Uterus (tissue), 4 donors: ENCODE measurements around the gene HEATR5A. TPM values are rescaled to one million over a fixed set of nuclear protein-coding genes. Genes with fewer than 3 reads are reported as not detected.

ENCODE experiments used
- DNase-seq, 2 donors: peaks; one replicate each; pipeline ENCODE4 v3.0.0-alpha.2; 2019 to 2020
- H3K27ac ChIP-seq, 2 donors: fragments of 200-600 bp; sonication (generic); 1 replicate in 1 of 2; 2 replicates in 1 of 2; pipeline ENCODE4 v1.5.1; 2016 to 2018
- H3K27me3 ChIP-seq, 2 donors: fragments of 200-600 bp; sonication (generic); one replicate each; pipeline ENCODE4 v1.5.1; 2018 to 2019; ENCODE audit warnings: control low read depth in 1 of 2
- H3K36me3 ChIP-seq, 2 donors: fragments of 200-600 bp; sonication (generic); one replicate each; pipeline ENCODE4 v1.5.1; 2019; ENCODE audit warnings: control low read depth in 1 of 2
- H3K4me1 ChIP-seq, 2 donors: fragments of 200-600 bp; sonication (generic); one replicate each; pipeline ENCODE4 v1.5.1; 2018 to 2019; ENCODE audit warnings: control low read depth in 1 of 2
- H3K4me3 ChIP-seq, 2 donors: fragments of 200-600 bp; sonication (generic); 1 replicate in 1 of 2; 2 replicates in 1 of 2; pipeline ENCODE4 v1.5.1; 2018 to 2019; ENCODE audit warnings: mild to moderate bottlenecking in 1 of 2
- H3K9me3 ChIP-seq, 2 donors: fragments of 200-600 bp; sonication (generic); one replicate each; pipeline ENCODE4 v1.5.1; 2019; ENCODE audit warnings: control low read depth in 1 of 2
- POLR2A ChIP-seq, 2 donors: fragments of 450-650 bp; IDR thresholded peaks; one replicate each; pipeline ENCODE4 v1.6.1; 2016; ENCODE audit warnings: antibody characterized with exemption in 2 of 2, mild to moderate bottlenecking in 1 of 2, moderate library complexity in 1 of 2
- intact Hi-C: fragments of 100-400 bp; cut with DNase I; formaldehyde crosslinking; loops from one replicate; pipeline ENCODE4 v1.15.1; 2023; ENCODE audit warnings: low total_unique reads
- total RNA-seq, 4 donors: library from RNA; depleted of rRNA in 3 of 4; stranded (reverse); fragments of >200 nt in 3 of 4; gene quantifications; one replicate each; pipeline versions ENCODE4 v1.1.0 to v1.2.4, GENCODE V29; 2014 to 2023
- TF ChIP-seq, protein P1 (sequence below), 4 experiments: fragments of 200-600 bp in 2 of 4; fragments of 450-650 bp in 2 of 4; sonication (generic) in 2 of 4; IDR thresholded peaks; one replicate each; pipeline ENCODE4 v1.5.1; 2016 to 2019; ENCODE audit warnings: antibody characterized with exemption in 4 of 4, mild to moderate bottlenecking in 2 of 4, moderate library complexity in 1 of 4
- donor health status: DM: yes; HTN: yes; CAD: no.

Gene HEATR5A
- total RNA-seq, 4 donors from 2014 or later: 14.6 to 56.8 (median 38.8) TPM

- Histone ChIP-seq H3K9me3 (no peaks in the 10 kb centered on the region), H3K4me3 (no peak overlapping the region), H3K4me1 (no peaks in the 10 kb centered on the region), H3K27ac (no peak overlapping the region), H3K36me3 (no peaks in the 10 kb centered on the region), H3K27me3 (no peaks in the 10 kb centered on the region)
- intact Hi-C loops: no loop called here
- DNase-seq: no peak
- no peak for TF ChIP-seq POLR2A (IDR thresholded peaks at IDR 0.05)
- TF ChIP-seq, protein P1, sequence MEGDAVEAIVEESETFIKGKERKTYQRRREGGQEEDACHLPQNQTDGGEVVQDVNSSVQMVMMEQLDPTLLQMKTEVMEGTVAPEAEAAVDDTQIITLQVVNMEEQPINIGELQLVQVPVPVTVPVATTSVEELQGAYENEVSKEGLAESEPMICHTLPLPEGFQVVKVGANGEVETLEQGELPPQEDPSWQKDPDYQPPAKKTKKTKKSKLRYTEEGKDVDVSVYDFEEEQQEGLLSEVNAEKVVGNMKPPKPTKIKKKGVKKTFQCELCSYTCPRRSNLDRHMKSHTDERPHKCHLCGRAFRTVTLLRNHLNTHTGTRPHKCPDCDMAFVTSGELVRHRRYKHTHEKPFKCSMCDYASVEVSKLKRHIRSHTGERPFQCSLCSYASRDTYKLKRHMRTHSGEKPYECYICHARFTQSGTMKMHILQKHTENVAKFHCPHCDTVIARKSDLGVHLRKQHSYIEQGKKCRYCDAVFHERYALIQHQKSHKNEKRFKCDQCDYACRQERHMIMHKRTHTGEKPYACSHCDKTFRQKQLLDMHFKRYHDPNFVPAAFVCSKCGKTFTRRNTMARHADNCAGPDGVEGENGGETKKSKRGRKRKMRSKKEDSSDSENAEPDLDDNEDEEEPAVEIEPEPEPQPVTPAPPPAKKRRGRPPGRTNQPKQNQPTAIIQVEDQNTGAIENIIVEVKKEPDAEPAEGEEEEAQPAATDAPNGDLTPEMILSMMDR (IDR thresholded peaks at IDR 0.05): no peak
Measured at GRCh38 chr14:31414190-31414833, 6.0 kb downstream of the HEATR5A start.

GRCh38 chr14:31411218-31411727 lies 9.1 kb downstream of the HEATR5A start:
- no peaks in the 10 kb centered on the region for H3K27me3 ChIP-seq
- no peaks in the 10 kb centered on the region for H3K36me3 ChIP-seq
- no peak overlapping the region for H3K4me3 ChIP-seq
- TF ChIP-seq, protein P1 (IDR thresholded peaks at IDR 0.05): no peak
- no peak for TF ChIP-seq POLR2A (IDR thresholded peaks at IDR 0.05)
- no peak overlapping the region for H3K27ac ChIP-seq
- no peak for DNase-seq
- no peaks in the 10 kb centered on the region for H3K4me1 ChIP-seq
- intact Hi-C loops: no loop called here
- no peaks in the 10 kb centered on the region for H3K9me3 ChIP-seq

DNA sequence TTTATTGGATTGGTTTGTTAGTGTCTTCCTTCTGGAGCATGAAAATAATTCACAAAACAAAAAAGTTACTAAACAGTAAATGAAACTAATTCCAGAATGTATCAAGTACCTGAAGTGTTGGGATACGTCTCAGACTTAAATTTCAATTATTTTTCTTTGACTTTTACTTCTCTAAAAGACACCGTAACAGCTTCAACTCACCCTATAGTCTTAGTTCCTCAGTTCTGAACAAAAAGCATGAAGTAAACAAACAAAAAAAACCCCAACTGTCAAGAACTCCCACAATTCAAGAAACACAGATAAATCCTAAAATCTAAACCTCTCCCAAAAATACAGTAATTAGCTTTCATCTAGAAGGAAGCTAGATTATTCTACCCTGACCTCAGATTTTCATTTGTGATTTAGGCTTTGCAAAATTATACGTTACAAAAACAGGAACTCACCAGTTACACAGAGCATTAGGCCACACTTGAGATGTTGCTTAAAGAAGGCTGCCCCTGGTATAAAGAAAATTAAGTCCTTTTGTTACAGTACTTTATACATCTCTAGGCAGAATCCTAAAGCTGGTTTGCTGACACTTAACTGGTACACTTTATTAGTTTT lies 10.2 kb downstream of the HEATR5A start:
- no peak overlapping the region for H3K27ac ChIP-seq
- H3K4me1 ChIP-seq: no peaks in the 10 kb centered on the region
- no peaks in the 10 kb centered on the region for H3K36me3 ChIP-seq
- no peaks in the 10 kb centered on the region for H3K9me3 ChIP-seq
- H3K27me3 ChIP-seq: no peaks in the 10 kb centered on the region
- H3K4me3 ChIP-seq: no peak overlapping the region
- DNase-seq: no peak
- intact Hi-C loops: no loop called here
- no peak for TF ChIP-seq POLR2A (IDR thresholded peaks at IDR 0.05)
- TF ChIP-seq, protein P1 (IDR thresholded peaks at IDR 0.05): no peak

DNA sequence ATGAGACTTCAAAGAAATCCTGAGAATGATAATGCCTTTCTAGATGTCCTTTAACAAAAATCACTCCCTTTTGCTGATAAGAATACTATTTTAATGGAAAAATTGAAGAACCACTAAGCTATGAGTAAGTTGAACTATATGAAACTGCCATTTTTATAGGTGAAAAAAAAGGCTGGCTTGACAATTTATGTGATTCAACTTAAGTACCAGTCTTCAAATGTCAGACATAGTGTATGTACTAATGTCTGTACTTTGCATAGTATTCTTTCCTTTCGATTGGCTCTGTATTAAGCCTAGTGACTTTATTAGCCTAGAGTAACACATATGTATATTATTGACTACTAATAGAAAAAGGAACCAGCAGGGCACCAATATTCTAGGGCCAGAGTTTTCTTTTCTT lies 11.9 kb downstream of the HEATR5A start:
- TF ChIP-seq, protein P1 (IDR thresholded peaks at IDR 0.05): no peak
- TF ChIP-seq POLR2A (IDR thresholded peaks at IDR 0.05): no peak
- Histone ChIP-seq H3K36me3 (no peaks in the 10 kb centered on the region), H3K4me3 (no peak overlapping the region), H3K9me3 (no peaks in the 10 kb centered on the region), H3K27me3 (no peaks in the 10 kb centered on the region), H3K27ac (no peak overlapping the region), H3K4me1 (no peaks in the 10 kb centered on the region)
- DNase-seq: no peak
- intact Hi-C loops: no loop called here

- no peak for DNase-seq
- TF ChIP-seq, protein P1 (IDR thresholded peaks at IDR 0.05): no peak
- TF ChIP-seq POLR2A (IDR thresholded peaks at IDR 0.05): no peak
- no peak overlapping the region for H3K27ac ChIP-seq
- no peaks in the 10 kb centered on the region for H3K4me1 ChIP-seq
- H3K9me3 ChIP-seq: no peaks in the 10 kb centered on the region
- intact Hi-C loops: no loop called here
- H3K4me3 ChIP-seq: no peak overlapping the region
- no peaks in the 10 kb centered on the region for H3K36me3 ChIP-seq
- H3K27me3 ChIP-seq: no peaks in the 10 kb centered on the region
Measured at GRCh38 chr14:31405599-31406232, 14.6 kb downstream of the HEATR5A start.
